AML-193 (cell line): ENCODE results near the gene DSN1.

Experiments used
- DNase-seq, 2 experiments: peaks; one replicate each; lab custom pipeline; 2025; lab: John Stamatoyannopoulos, UW

Gene DSN1

DNA sequence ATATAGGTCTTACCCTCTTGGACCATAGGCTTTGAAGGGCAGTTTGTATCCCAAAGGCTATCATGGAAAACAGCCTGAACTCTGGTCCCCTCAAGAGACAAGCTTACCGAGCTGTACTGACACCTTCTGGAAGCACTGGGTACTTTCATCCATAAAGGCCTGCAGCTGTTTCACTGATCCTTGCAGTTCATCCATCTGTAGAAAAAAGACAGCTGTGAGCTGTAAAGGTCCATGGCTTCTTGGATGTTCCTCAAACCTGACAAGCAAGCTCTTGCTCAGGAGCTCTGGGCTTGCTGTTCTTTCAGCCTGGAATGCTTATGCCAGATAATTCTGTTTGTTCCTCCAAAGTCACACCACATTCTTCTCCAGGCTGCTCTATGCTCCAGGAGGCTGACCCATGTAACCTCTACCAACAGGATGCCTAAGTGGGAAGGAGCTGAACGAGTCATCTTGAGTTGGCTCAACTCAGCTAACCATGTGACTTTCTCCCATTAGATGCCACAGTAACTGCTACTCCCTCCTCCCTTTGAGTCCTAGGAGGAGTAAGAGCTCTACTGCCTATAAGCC is 18.8 kb downstream of the DSN1 start:
- DNase-seq: peak; percentile 68

DNA sequence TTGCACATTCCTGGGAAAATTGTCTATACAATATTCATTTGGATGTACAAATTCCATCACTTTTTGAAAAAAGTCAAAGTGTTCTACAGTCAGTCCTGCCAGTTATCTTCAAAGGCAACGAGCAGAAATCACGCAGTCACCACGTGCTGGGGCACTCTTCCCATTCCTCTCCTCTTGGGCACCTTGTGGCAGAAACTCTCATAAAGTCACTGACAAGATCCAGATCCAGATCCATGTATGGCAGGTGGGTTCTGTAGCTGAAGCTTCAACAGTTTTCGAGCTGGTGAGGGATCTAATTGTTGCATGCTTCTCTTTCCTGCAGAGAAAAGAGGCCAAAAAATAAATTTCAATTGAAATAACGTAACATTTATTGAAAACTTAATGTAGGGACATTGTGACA is 21.0 kb downstream of the DSN1 start:
- no peak for DNase-seq

DNA sequence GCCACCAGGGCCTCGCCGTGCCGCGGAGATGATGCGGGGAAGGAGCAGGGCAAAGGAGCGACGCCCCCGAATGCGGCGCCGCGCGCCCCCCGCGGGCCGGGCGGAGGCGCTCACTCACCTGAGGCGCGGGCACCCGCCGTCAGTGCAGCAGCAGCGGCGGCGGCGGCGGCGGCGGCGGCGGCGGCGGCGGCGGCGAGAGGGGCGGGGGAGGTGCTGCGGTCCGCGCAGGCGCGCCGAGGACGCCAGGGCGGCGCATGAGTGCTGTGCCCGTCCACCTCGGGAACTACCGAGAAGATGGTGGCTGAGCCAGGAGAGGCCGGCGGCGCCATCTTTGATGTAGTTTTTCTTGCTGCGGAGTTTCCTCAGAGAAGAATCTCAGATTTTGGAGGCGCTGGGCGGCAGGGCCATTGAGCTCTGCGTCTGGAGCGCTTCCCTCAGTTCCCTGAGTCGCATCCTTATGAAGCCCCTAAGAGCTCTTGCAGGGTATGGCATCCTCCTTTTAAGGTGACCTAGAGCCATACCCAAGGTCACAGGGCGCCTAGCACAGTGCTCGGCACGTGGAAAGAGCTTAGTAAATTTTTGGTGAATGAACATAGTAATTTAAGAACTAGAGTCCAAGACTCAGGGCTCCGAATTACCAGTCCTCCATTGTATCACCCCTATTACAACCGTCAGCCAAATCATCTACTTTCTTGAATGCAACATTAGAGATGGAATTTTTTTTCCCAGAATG is 27.5 kb downstream of the DSN1 start, which contains the start of gene NDRG3:
NDRG3 (minus strand) TSS at position 164 of the 733 bp plus-strand sequence. CDS start 24,355 bp downstream, outside the sequence.
- peak; percentile 87 for DNase-seq

DNA sequence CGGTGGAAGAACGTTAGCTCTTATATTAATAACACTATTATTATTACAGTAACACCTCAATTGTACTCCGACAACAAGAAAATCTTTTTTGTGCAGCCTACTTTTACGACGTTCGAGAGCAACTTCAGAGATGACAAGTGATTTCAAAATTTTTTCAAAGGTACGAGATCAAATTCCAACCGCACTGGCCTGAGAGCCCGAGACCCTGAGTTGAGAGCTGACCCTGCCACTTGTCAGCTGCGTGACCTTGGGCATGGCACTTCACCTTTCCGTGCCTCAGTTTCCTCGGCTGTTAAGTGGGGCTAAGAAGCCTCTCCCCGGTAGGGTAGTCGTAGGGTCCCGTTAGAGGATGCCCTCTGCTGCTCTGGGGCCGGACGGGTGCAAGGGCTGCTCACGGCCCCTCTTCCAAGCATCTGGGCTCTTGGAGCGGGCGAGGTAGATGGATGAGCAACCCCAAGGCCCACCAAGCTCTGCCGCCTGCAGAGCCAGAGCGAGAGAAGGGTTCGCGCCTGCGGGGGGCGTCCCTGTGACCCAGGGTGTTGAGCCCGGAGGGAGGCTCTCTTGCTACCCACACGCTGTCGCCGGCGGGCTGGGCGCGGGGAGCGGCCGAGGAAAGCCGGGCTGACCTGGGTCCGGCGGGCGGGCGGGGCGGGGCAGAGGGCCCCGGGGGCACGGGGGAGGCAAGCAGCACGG is 28.2 kb downstream of the DSN1 start:
- DNase-seq: no peak

DNA sequence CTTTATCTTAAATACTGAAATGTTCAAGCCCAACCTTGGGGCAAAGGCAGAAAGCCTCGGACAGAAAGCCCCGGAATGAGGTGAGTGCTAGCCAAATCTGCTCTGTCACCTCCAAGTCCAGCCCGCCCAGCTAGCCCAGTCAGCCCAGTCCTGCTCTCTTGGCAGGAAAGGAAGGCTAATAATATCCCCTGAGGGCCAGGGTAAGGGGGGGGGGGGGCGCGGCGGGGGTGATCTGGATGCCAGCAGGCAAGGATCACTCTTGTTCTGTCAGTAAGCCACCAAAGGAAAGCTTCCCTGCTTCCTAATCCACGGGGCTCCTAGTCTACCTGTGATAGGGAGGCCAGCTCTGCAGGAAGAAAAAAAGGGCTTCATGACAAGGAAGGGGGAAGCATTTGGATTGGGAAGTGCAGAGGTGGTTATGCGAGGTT is 28.8 kb downstream of the DSN1 start:
- DNase-seq: no peak

DNA sequence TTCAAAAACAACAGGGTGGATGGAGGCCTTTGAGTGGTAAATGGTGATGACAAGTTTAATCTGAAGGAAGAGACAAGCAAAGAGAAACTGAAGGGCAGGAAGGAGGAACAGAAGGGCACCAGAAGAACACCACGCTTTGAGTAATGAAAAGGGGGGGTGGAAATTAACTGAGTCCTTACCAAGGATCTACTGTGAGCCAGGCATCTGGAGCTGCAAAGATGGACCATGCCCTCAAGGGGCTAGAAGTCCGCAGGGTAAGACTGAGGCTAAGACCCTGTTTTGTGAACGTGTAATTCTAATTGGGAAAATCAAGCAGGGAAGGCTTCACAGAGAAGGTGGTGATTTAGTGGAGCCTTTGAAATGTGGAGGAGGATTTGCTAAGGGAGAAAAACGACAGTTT is 29.3 kb downstream of the DSN1 start:
- DNase-seq: no peak

DNA sequence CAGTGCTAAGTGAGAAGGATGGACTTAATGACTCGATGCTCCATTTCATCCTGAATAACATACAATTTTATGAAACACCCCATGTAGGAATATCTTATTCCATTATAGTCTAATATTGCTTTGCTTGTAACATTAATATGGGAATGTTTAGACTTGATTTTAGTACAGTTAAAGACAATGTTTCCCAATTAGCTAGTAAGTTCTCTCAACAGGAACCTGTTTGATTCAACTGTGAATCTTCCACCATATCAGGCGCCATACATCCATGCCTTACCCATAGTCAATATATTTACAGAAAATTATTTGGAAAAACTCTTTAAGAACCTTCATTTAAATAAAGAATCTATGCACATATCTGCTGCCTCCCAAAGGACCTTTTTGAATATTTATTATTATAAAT is 31.0 kb downstream of the DSN1 start:
- no peak for DNase-seq

DNA sequence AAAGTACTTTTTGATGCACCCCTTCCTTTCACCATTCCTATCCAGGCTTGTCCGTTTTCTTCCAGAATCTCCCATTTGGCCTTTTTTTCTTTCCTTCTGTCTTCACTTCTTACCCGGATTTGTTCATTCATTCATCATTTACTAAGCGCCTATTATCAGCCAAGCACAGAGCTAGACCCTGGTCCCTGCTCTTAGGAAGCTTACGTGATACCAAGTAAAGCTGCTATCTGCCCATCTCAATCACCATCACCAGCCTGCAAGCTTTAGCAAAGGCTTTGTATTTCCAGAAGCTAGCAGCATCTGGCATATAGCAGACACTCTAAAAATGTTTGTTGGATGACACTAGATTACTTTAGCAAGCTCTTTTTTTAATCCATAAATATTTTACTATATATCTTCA is 32.5 kb downstream of the DSN1 start:
- no peak for DNase-seq

DNA sequence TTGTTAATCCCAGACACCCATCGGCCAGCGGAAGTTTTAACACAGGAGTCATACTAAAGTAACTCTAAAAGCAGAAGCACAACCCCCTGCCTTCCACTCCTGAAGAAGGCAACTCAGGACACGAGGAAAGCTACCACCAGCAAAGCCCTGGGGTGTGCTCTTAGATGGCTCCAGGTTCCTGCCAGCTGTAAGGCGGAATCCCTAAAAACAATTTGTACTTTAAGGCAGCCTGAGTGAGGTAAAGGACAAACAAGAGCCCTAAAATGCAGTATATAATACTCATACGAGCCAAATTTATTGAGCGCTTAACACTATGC is 36.4 kb downstream of the DSN1 start:
- DNase-seq: no peak

DNA sequence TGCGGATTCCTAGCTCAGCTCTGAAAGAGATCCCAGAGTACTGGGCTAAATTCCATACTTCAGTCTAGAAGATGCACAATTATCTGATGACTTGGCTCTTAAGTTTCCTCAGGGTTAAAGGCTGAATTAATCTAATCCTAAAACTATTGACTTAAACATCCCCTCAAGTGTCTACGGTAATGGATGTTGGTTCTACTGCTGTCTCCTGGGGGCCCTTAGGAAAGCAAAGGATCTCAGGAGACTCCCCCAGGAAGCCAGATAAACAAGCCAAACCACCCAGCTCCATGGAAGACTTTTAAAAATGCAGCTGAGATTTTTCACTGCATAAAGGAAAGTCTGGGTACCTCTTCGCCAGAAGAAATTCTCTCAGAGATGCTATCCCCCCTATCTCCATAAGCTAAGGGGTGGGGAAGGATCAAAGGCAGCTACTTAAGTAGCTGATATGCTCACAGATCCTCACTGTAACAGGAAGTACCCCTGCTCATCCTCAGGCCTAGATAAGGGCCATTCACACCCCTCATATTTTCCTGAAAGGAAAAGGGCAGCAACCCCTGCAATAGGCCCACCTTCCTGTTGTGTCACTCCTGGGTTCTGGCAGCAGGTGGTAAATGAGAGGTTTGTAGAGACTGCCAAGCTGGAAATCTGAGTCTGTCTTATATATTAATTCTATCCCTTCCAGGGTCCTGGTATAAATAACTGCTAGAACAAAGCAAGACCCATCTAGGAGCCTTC is 36.9 kb downstream of the DSN1 start:
- no peak for DNase-seq

DNA sequence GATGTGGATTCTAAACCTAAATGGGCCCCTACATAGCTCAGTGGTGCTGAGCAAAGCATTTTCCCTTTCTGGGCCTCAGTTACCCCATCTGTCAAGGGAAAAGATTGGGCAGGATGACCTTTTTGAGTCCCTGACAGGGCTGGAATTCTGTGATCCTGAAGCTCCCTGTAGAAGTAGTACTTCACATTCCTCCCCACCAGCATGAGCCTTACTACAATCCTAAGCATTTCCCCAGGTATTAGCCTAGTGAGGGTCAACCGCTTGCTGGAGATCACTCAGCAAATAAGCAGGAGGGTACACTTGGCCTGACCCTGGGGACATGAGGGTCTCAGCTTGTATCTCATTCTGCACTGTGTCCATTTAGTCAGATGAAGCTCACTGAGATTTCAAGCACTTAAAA is 41.1 kb downstream of the DSN1 start:
- no peak for DNase-seq

DNA sequence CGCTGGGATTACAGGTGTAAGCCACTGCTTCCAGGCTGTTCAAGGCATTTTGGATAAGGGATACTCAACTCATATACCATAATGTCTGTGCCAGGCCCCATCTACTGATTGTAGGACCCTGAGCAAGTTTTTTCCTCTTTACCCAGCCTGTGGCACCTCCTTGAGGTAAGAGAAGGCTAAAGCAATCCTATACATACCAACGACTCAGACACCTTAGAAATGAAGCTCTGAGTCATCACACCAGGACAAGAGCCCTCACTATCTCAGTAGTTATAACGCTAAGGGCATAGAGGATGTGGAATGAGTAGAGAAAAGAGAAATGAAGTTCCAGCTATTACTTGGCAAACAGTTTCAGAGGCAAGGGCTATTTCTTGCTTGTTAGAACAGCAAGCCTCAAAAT is 44.6 kb downstream of the DSN1 start:
- no peak for DNase-seq

DNA sequence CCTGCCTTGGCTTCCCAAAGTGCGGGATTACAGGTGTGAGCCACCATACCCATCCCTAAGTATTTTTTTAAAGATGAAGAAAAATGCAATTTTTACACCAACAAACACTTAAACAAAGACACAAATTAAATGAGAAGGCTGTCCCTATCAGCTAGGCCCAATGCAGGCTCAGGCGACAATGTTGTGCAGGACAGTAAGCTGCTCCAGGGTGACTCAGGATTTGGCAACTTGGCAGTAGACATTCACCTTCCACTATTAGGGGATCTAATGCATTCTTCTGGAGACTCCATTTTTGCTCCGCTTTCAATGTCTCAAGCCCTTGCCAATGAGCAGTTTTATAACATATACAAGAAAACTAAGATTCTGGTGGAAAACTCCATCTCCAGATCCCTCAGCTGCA is 47.4 kb downstream of the DSN1 start:
- no peak for DNase-seq

DNA sequence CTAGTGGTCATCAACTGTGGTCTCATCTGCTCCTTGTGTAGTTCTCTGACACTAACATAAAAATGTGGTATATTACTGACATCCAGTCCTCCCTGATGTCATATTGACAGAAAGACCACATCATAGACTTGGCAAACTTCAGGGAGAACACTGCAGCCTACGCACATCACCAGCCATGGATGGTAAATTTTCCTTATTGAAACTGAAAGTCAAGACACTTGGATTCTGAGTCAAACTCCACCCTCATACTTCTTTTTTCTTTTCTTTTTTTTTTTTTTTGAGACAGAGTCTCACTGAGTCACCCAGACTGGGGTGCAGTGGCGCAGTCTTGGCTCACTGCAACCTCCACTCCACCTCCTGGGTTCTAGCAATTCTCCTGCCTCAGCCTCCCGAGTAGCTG is 53.1 kb downstream of the DSN1 start:
- DNase-seq: no peak

DNA sequence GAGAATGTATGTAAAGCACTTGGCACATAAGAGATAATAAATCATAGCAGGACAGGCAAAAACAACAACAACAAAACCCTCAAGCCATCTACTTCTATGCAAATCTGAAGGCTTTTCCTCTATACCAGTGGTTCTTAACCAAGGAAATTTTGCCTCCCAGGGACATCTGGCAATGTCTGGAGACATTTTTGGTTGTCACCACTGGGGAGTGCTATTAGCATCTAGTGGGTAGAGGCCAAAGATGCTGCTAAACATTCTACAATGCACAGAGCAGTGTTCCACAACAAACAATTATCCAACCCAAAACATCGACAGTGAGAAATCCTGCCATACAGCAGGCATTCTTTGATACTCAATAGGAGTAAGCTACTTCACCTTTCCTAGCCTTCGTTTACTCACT is 55.9 kb downstream of the DSN1 start:
- peak; percentile 26 to 27 for DNase-seq

DNA sequence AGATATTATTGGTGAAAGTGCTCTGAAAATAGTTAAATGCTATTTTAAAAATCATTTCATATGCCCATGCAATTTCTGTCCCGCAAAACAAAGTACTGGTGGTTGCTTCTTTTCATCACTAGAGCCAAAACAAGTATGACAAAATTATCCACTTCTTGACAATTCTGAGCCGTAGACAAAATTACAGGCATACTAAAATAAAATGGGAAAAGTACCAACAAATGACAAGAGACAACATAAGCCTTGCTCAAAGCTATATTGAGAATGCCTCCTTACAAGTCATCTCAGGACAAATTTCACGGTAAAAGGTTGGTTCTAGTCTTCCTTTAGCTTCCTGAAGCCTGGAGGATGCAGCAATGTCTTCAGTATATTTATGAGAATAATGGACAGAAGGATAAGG is 56.5 kb downstream of the DSN1 start:
- DNase-seq: no peak

DNA sequence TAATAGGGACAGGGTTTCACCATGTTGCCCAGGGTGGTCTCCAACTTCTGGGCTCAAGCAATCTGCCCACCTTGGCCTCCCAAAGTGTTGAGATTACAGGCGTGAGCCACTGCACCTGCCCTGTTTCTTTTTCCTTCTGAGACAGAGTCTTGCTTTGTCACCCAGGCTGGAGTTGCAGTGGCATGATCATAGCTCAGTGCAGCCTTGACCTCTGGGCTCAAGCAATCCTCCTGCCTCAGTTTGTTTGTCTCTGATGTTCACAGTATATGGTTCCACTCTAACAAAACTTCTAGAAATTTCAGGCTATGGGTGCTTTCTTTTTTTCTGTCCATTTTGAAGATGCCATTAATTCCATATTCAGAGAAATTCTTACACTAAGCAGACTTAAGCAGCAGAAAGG is 60.8 kb downstream of the DSN1 start:
- DNase-seq: no peak

DNA sequence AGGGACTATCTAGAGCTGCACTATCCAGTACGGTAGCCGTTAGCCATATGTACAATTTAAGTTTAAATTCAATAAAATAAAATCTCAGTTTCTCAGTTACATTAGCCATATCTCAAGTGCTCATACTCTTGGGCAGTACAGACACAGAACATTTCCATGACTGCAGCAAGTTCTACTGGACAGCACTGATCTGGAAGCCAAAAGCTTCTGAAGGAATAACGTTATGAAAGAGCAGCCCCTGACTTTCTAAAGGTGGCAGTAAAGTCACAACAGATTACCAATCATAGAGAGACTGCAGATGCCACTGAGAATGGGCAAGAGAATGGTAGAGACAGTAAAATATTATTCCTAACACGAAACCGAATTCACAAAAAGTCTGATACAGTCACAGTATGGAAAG is 64.4 kb downstream of the DSN1 start:
- DNase-seq: no peak

DNA sequence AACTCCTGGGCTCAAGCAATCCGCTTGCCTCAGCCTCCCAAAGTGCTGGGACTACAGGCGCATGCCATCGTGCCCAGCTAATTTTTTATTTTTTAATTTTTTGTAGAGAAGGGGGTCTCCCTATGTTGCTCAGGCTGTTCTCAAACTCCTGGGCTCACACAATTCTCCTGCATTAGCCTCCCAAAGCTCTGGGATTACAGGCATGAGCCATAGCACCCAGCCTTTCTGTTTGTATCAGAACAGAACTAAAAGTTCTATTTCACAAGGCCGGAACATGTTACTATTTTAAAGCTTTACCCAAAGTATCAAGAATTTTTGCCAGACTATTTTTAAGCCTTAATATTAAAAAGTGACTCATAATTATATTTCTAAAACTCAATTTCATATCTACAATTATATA is 70.0 kb downstream of the DSN1 start:
- no peak for DNase-seq
